KMS-11 (cell line): ENCODE results near the gene CFAP251.

Experiments
- H2AFZ ChIP-seq: fragments of 200-600 bp; sonication (generic); 2 replicates; pipeline ENCODE4 v1.6.1; 2016; ENCODE audit warnings: antibody characterized with exemption, mixed run types, low read depth
- H3K27ac ChIP-seq: fragments of 200-600 bp; sonication (generic); 2 replicates; pipeline ENCODE4 v1.6.1; 2016; ENCODE audit warnings: mild to moderate bottlenecking, mixed run types
- H3K27me3 ChIP-seq: fragments of 200-600 bp; sonication (generic); 2 replicates; pipeline ENCODE4 v1.6.1; 2017; ENCODE audit warnings: mild to moderate bottlenecking, low read depth, mixed run types, moderate library complexity; ENCODE audit not compliant: insufficient read depth
- H3K36me3 ChIP-seq: fragments of 200-600 bp; sonication (generic); 2 replicates; pipeline ENCODE4 v1.6.1; 2017; ENCODE audit warnings: mild to moderate bottlenecking, mixed run types; ENCODE audit not compliant: insufficient read depth
- H3K4me1 ChIP-seq: fragments of 200-600 bp; sonication (generic); 2 replicates; pipeline ENCODE4 v1.6.1; 2016; ENCODE audit warnings: mild to moderate bottlenecking, low read depth, mixed run types; ENCODE audit not compliant: poor library complexity, severe bottlenecking
- H3K4me2 ChIP-seq: fragments of 200-600 bp; sonication (generic); 2 replicates; pipeline ENCODE4 v1.7.0; 2016; ENCODE audit warnings: mild to moderate bottlenecking, mixed run types
- H3K4me3 ChIP-seq: fragments of 200-600 bp; sonication (generic); IDR thresholded peaks from 2 replicates; pipeline ENCODE4 v1.6.1; 2017; ENCODE audit warnings: low read depth, low read length, mixed read lengths; ENCODE audit not compliant: insufficient read depth
- H3K79me2 ChIP-seq: fragments of 200-600 bp; sonication (generic); 2 replicates; pipeline ENCODE4 v1.6.1; 2016; ENCODE audit warnings: low read depth, mixed run types; ENCODE audit not compliant: insufficient read depth
- H3K9ac ChIP-seq: fragments of 200-600 bp; sonication (generic); 2 replicates; pipeline ENCODE4 v1.6.1; 2016; ENCODE audit warnings: mild to moderate bottlenecking, mixed run types
- H4K20me1 ChIP-seq: fragments of 200-600 bp; sonication (generic); 2 replicates; pipeline ENCODE4 v1.6.1; 2016; ENCODE audit warnings: mild to moderate bottlenecking, mixed run types; ENCODE audit not compliant: insufficient read depth
- TF ChIP-seq, protein P1 (sequence below): fragments of 200-600 bp; sonication (generic); conservative IDR thresholded peaks from 2 replicates; pipeline ENCODE4 v1.6.1; 2017; ENCODE audit warnings: low read depth, mild to moderate bottlenecking, antibody characterized with exemption, low read length, moderate library complexity, mixed read lengths

Gene CFAP251

DNA sequence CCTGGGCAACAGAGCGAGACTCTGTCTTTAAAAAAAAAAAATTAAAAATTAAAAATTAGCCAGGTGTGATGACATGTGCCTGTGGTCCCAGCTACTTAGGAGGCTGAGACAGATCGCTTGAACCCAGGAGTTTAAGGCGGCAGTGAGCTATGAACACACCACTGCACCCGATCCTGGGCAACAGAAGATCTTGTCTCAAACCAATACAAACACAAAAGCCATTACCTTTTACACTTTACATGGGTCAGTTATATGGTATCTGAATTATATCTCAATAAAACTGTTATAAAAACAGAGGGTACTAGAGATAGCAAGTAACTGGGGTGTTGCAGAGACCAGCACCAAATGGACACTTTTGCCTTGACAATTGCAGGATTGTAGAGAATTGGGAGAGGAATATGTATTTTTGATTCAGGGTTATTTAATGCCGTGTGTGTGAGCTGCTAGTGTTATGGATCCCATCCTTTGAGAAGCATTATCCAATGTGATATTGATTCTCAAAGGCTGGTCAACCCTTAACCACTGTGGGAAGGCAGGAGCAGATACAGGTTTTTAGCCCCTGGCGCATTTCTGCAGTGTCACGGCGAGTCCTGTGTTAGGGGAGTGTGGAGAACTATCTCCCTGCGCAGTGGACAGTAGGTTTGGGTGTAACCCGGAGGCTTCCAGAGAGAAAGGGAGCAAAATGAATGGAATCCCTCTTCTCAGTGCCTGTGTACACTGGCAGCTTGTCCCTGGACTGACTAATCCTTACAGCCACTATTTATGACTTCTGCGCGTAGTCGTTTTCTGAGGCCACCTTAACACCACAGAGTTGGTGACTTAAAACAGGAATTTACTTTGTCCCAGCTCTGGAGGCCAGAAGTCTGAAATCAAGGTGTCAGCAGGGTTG, 25.5 kb upstream of the CFAP251 start:
- Histone ChIP-seq H3K4me2 (no peak overlapping the region; the same call in 1 of the 2 replicates), H3K4me3 (no peak overlapping the region)

DNA sequence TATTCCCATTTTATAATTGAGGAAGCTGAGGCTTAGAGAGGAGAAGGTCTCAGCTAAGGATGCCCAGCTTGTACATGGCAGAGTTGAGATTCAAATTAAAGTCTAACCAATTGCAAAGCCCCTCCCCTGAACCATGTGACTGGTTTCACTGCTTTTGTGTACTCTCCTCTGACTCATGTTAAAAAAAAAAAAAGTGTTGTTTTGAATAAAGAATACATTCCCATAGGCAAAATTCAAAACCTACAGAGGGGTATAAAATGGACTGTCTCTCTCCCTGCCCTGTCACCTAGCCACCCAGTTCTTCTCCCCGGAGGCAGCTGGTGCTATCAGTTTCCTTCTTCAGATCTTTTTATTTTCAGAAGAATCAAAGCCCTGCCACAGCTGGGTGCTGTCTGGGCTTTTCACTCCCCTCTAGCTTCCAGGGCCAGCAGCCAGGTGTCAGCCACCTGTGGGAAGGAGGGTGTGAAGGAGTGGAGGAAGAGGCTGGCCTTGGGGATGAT, 24.4 kb upstream of the CFAP251 start:
- H2AFZ ChIP-seq: no peak overlapping the region
- no peak overlapping the region; the same call in 1 of the 2 replicates for H3K27ac ChIP-seq
- H3K4me3 ChIP-seq: no peak overlapping the region
- H3K79me2 ChIP-seq: peaks cover 26% of the 10 kb centered on the region; the same call in 1 of the 2 replicates
- TF ChIP-seq, protein P1, sequence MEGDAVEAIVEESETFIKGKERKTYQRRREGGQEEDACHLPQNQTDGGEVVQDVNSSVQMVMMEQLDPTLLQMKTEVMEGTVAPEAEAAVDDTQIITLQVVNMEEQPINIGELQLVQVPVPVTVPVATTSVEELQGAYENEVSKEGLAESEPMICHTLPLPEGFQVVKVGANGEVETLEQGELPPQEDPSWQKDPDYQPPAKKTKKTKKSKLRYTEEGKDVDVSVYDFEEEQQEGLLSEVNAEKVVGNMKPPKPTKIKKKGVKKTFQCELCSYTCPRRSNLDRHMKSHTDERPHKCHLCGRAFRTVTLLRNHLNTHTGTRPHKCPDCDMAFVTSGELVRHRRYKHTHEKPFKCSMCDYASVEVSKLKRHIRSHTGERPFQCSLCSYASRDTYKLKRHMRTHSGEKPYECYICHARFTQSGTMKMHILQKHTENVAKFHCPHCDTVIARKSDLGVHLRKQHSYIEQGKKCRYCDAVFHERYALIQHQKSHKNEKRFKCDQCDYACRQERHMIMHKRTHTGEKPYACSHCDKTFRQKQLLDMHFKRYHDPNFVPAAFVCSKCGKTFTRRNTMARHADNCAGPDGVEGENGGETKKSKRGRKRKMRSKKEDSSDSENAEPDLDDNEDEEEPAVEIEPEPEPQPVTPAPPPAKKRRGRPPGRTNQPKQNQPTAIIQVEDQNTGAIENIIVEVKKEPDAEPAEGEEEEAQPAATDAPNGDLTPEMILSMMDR: no peak
- H3K36me3 ChIP-seq: no peaks in the 10 kb centered on the region
- peaks cover 31% of the 10 kb centered on the region for H3K4me1 ChIP-seq
- no peak overlapping the region for H3K9ac ChIP-seq
- H4K20me1 ChIP-seq: no peaks in the 10 kb centered on the region
- no peak overlapping the region; the same call in 1 of the 2 replicates for H3K4me2 ChIP-seq
- no peaks in the 10 kb centered on the region for H3K27me3 ChIP-seq

More for the DNA sequence above, 25.5 kb upstream of the CFAP251 start:
- Histone ChIP-seq H2AFZ (no peak overlapping the region), H3K27ac (no peak overlapping the region; the same call in 1 of the 2 replicates), H3K27me3 (no peaks in the 10 kb centered on the region), H3K4me1 (peaks cover 31% of the 10 kb centered on the region), H3K9ac (no peak overlapping the region), H3K36me3 (no peaks in the 10 kb centered on the region), H4K20me1 (no peaks in the 10 kb centered on the region), H3K79me2 (peaks cover 26% of the 10 kb centered on the region; the same call in 1 of the 2 replicates)
- TF ChIP-seq, protein P1: no peak

DNA sequence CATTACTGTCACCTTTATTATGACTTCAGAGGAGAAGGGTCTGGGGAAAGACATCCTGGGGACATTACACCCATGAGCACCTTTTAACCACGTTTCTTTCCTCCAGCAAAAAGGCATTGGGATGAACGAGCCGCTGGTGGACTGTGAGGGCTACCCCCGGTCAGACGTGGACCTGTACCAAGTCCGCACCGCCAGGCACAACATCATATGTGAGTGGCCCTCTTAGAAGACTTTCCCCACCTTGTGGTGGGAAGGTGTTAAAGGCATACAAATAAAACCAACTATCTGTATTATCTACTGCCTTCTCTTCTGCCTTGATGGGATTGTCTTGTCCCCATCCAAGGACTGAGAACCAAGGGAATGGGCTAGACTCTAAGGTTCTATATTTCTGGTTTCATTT, 23.8 kb upstream of the CFAP251 start:
- Histone ChIP-seq H3K36me3 (no peaks in the 10 kb centered on the region), H3K27ac (no peak overlapping the region; the same call in 1 of the 2 replicates), H3K79me2 (peaks cover 20% of the 10 kb centered on the region; the same call in 1 of the 2 replicates), H3K27me3 (no peaks in the 10 kb centered on the region), H2AFZ (no peak overlapping the region), H3K4me1 (peaks cover 27% of the 10 kb centered on the region), H3K9ac (no peak overlapping the region), H3K4me2 (no peak overlapping the region), H3K4me3 (no peak overlapping the region), H4K20me1 (no peaks in the 10 kb centered on the region)
- TF ChIP-seq, protein P1: no peak

DNA sequence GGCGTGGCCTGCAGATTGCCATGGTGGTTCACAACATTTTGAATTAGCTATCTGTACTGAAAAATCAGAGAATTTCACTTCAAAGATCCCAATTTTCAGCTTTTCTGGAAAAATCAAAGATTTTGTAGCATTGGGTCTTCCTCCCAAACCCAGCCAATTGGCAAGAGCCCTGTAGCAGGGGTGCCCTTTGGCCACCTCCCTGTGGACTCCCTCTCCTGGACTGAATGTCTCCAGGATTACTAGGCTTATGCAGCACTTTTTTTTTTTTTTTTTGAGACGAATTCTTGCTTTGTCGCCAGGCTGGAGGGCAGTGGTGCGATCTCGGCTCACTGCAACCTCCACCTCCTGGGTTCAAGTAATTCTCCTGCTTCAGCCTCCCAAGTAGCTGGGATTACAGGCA, 20.1 kb upstream of the CFAP251 start:
- no peak overlapping the region for H2AFZ ChIP-seq
- H3K36me3 ChIP-seq: no peaks in the 10 kb centered on the region
- H3K9ac ChIP-seq: no peak overlapping the region
- H3K79me2 ChIP-seq: peaks cover 5% of the 10 kb centered on the region; the same call in 1 of the 2 replicates
- no peak overlapping the region for H3K4me3 ChIP-seq
- peaks cover 14% of the 10 kb centered on the region for H3K4me1 ChIP-seq
- H3K4me2 ChIP-seq: no peak overlapping the region
- no peaks in the 10 kb centered on the region for H3K27me3 ChIP-seq
- no peak overlapping the region for H3K27ac ChIP-seq
- no peaks in the 10 kb centered on the region for H4K20me1 ChIP-seq
- TF ChIP-seq, protein P1: no peak
